Natural killer cell treated with Interleukin-12 subunit alpha and Interleukin-12 subunit beta and Interleukin-15 and Interleukin-18, amount 100 ng/mL, for 72 hours (primary cell): ENCODE results near the gene EGF. TPM values are rescaled to one million over a fixed set of nuclear protein-coding genes. Genes with fewer than 3 reads are reported as not detected.
A peak's percentile ranks its signal among the peaks of the same experiment; 100 is the strongest.
"Not testable (repeated sequence)": the region's sequence is repeated elsewhere in the genome, so short reads cannot be mapped to it uniquely, and the experiment has no call there.

Experiments
- ATAC-seq, 2 donors: fragments of 150-1000 bp; cut with Tn5 transposase in 1 of 2; sonication (Bioruptor Pico), chemical (Tn5 transposase) in 1 of 2; 2 replicates each; pipeline ENCODE4 v1.10.0; 2021
- DNase-seq: peaks from one replicate; pipeline ENCODE4 v3.0.0; 2022; ENCODE audit warnings: low spot score
- H3K27ac Mint-ChIP-seq, 2 donors: 1 replicate in 1 of 2; 2 replicates in 1 of 2; pipeline ENCODE4 v1.8.0; 2022; ENCODE audit warnings: mixed read lengths in 2 of 2, mild to moderate bottlenecking in 1 of 2, moderate library complexity in 1 of 2
- H3K27me3 Mint-ChIP-seq, 2 donors: 1 replicate in 1 of 2; 2 replicates in 1 of 2; pipeline ENCODE4 v1.8.0; 2022; ENCODE audit warnings: mixed read lengths in 2 of 2
- H3K36me3 Mint-ChIP-seq: one replicate; pipeline ENCODE4 v1.8.0; 2022; ENCODE audit warnings: mixed read lengths
- H3K4me1 Mint-ChIP-seq, 2 donors: 1 replicate in 1 of 2; 2 replicates in 1 of 2; pipeline ENCODE4 v1.8.0; 2022; ENCODE audit warnings: low read depth in 2 of 2, mixed read lengths in 2 of 2, mild to moderate bottlenecking in 1 of 2
- H3K4me3 Mint-ChIP-seq: one replicate; pipeline ENCODE4 v1.8.0; 2022; ENCODE audit warnings: mixed read lengths
- H3K9me3 Mint-ChIP-seq: 2 replicates; pipeline ENCODE4 v1.8.0; 2022; ENCODE audit warnings: mixed read lengths
- total RNA-seq, 2 donors: library from RNA; stranded (reverse); gene quantifications; one replicate each; pipeline ENCODE4 v1.2.3, GENCODE V29; 2022

The EGF gene
- total RNA-seq, 2 donors from 2014 or later: not detected

DNA sequence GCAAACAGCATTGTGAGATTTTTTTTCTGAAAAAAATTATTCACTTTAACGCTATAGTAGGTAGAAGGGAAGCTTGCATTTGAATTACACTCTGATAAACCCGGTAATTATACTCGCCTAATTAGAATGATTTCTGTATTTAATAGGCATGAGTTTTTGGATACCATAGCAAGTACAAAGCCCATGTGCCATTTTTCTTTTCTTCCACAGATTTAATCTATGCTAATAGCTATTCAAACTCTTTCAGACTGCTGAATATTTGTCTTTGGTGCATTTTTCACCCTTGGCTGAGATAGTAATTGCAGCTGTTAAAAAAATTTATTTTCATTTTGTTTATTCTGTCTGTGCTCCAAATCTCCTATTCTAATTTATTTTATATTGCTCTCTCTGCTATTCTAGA lies 113.0 kb downstream of the EGF start:
- H3K27ac Mint-ChIP-seq: no peak overlapping the region
- H3K4me3 Mint-ChIP-seq: no peak overlapping the region
- H3K36me3 Mint-ChIP-seq: peaks cover 3% of the 10 kb centered on the region
- peaks cover 3 to 13% of the 10 kb centered on the region in 2 donors for H3K27me3 Mint-ChIP-seq
- DNase-seq (no peak), ATAC-seq (no peak)
- H3K9me3 Mint-ChIP-seq: no peaks in the 10 kb centered on the region
- no peaks in the 10 kb centered on the region for H3K4me1 Mint-ChIP-seq

DNA sequence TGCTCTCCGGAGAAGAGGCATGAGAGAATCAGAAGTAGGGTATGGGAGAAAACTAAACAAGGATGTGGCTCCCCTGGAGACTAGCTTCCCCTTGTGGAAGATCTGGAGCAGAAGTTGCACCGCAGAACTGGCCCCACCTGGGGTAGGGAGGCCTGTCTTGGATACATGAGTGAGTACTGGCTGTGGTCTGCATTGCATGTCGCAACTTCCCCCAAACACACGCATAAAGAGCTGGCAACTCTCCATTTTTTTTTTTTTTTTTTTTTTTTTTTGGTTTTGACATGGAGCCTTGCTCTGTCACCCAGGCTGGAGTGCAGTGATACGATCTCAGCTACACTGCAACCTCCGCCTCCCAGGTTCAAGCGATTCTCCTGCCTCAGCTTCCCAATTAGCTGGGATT lies 119.9 kb downstream of the EGF start:
- ATAC-seq: peak; percentile 63 to 77
- Mint-ChIP-seq H3K4me1 (peaks cover 15 to 17% of the 10 kb centered on the region in 2 donors), H3K9me3 (no peaks in the 10 kb centered on the region), H3K27me3 (peaks cover 12 to 26% of the 10 kb centered on the region in 2 donors), H3K27ac (no peak overlapping the region), H3K36me3 (peaks cover 4% of the 10 kb centered on the region), H3K4me3 (no peak overlapping the region)
- no peak for DNase-seq

DNA sequence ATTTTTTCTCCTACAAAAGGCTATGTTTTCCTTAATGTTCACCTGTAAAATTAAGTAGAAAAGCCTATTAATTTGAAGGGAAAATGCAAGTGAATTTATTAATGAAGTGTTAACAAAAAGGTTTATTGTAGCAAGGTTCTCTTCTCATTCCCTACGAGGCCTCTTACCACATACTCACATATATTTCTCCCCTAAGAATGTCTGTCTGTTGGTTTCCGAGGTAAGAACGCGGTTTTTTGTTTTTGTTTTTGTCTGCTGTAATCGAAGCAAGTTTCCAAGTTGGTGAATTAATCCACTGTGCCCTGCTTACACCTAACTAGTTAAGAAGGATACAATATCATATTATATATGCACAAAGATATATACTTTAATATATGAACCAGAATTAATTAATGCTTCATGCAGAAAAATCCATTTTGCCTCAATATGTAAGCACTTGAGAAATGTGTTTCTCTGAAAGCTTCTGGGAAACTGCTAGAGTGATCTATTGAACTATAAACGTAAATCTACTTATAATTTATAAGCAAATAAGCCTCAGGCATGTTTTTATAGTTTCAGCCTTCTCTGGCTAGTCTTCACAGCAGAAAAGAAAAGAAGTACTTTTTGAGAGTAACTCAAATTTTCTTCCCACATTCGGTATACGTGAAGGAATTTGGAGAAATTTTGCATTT lies 120.8 kb downstream of the EGF start:
- H3K4me3 Mint-ChIP-seq: peak overlapping the region; percentile 31
- H3K27me3 Mint-ChIP-seq: peaks cover 12 to 26% of the 10 kb centered on the region in 2 donors
- peaks cover 4% of the 10 kb centered on the region for H3K36me3 Mint-ChIP-seq
- DNase-seq (no peak), ATAC-seq (no peak)
- no peak overlapping the region for H3K27ac Mint-ChIP-seq
- peaks cover 15 to 17% of the 10 kb centered on the region in 2 donors for H3K4me1 Mint-ChIP-seq
- no peaks in the 10 kb centered on the region for H3K9me3 Mint-ChIP-seq

DNA sequence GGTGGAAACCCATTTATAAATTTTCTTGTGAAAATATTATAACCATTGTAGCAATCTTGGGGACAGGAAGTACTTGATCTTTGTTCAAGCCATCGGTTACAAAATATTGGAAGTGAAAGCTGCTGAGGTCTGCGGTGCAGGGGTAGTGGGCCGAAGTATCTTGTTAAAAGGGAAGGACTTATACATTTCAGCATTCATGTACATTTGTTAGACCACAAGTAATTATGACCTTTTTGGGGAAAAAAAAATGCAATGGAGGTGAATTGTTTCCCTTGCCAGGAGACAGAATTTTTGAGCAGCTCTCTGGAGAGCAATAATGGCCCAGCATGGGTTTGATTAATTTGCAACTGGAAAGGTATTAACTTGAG lies 121.3 kb downstream of the EGF start:
- ATAC-seq: peak; percentile 62 to 71
- no peak for DNase-seq

DNA sequence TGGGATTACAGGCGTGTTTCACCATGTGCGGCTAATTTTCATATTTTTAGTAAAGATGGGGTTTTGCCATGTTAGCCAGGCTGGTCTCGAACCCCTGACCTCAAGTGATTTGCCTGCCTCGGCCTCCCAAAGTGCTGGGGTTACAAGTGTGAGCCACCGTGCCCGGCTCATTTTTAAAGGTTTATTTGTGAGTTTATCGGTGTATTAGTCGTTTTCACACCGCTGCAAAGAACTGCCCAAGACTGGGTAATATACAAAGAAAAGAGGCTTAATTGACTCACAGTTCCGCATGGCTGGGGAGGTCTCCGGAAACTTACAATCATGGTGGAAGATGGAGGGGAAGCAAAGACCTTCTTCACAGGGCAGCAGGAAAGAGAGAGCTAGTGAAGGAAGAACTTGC lies 126.5 kb downstream of the EGF start:
- Mint-ChIP-seq H3K4me1 (peaks cover 5 to 11% of the 10 kb centered on the region in 2 donors), H3K27me3 (peaks cover 8 to 20% of the 10 kb centered on the region in 2 donors)
- not testable (repeated sequence) for H3K4me3 Mint-ChIP-seq, H3K9me3 Mint-ChIP-seq, H3K27ac Mint-ChIP-seq, ATAC-seq, H3K36me3 Mint-ChIP-seq, DNase-seq

More for the DNA sequence above, 121.3 kb downstream of the EGF start:
- H3K4me3 Mint-ChIP-seq: peak overlapping the region; percentile 31
- peaks cover 15 to 17% of the 10 kb centered on the region in 2 donors for H3K4me1 Mint-ChIP-seq
- H3K27me3 Mint-ChIP-seq: peaks cover 12 to 26% of the 10 kb centered on the region in 2 donors
- H3K27ac Mint-ChIP-seq: no peak overlapping the region
- no peaks in the 10 kb centered on the region for H3K9me3 Mint-ChIP-seq
- peaks cover 4% of the 10 kb centered on the region for H3K36me3 Mint-ChIP-seq

DNA sequence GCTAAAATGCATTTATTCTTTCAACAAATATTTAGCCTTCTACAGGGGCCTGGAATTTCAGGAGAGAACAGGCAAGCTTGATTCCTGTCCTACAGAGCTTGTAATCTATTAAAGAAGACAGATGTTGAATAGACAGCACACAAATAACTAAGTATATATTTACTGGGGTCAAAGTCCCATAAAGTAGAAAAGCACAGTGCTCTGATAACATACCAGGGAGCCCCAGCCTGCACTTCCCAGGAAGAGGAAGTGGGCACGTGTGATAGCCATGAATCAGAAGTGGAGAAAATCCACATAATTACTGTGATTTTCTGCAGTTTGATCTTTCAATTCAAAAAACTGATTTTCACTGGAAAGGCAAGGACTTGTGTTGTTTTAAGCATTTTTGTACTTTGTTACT lies 129.1 kb downstream of the EGF start:
- no peaks in the 10 kb centered on the region for H3K9me3 Mint-ChIP-seq
- H3K4me3 Mint-ChIP-seq: no peak overlapping the region
- H3K27ac Mint-ChIP-seq: no peak overlapping the region
- peaks cover 0 to 7% of the 10 kb centered on the region in 2 donors for H3K4me1 Mint-ChIP-seq
- DNase-seq: no peak
- peaks cover 0 to 7% of the 10 kb centered on the region in 2 donors for H3K27me3 Mint-ChIP-seq
- ATAC-seq: no peak
- H3K36me3 Mint-ChIP-seq: no peaks in the 10 kb centered on the region

DNA sequence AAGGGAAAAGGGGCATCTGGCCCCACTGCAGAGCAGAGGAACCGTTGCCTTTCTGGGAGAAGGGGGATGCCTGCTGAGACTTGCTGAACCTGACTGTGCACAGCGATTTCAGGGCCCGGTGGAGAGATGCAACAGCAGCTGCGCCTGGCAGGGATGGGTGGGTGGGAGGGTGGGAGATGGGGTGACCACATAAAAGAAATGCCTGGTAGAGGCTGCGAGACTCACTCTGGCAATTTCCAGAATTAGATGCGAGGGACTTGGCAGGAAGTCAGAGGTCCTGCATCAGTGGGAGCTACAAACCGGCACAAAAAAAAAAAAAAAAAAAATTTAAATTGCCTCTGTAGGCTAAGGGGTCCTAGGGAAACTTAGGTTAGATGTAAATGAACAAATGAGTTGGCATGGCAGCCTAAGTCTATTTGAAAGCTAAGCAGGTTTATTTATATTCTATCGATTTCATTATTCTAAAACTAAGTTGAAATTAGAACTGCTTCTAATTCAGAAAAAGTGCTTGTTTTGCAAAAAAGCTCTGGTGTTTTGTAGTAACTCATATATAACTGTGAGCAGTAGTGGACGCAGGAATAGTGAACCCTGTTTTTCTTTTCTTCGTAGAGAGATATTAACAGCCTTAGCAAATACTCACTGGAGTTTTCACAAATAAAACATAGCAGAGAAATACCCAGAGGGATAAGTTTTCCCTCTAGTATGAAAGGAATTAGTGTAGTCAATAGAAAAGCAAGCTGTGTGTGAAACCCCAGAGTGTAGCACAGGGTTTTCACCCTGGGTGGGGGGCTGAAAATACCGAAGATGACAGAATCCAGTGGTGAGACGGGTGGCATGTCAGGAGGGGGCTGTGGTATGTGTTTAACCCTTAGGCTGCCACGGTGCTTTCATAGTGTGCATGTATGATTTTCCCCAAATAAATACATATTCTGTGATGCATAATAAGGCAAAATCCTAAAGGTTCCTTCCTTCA lies 130.1 kb downstream of the EGF start:
- ATAC-seq (no peak), DNase-seq (no peak)
- Mint-ChIP-seq H3K4me3 (no peak overlapping the region), H3K27me3 (no peaks in the 10 kb centered on the region), H3K36me3 (no peaks in the 10 kb centered on the region), H3K9me3 (no peaks in the 10 kb centered on the region), H3K27ac (no peak overlapping the region), H3K4me1 (peaks cover 0 to 7% of the 10 kb centered on the region in 2 donors)

DNA sequence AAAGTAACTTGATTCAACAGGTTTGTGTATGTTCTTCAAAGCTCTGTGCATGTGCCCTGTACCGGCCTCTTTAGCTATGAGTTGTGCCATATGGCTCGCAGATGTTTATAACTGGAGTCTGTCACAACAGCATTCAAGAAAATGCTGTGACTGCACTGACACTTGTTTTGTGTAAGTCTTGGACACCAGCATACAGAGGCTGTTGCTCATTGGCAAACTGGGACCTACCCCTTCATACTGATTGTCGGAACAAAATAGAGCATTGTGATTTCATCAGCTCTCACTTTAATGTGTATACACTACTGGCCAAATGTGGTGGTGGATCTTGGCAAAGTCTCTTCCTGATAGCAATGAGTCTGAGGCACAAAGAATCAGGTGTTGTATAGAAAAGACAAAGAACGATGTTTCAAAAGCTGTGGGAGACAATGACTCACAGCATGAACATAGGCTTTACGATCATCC lies 133.9 kb downstream of the EGF start:
- DNase-seq (no peak), ATAC-seq (no peak)
- H3K27ac Mint-ChIP-seq: peak overlapping the region in 1 of 2 donors; percentile 51
- no peaks in the 10 kb centered on the region for H3K9me3 Mint-ChIP-seq
- H3K4me1 Mint-ChIP-seq: peaks cover 15 to 19% of the 10 kb centered on the region in 2 donors
- no peak overlapping the region for H3K4me3 Mint-ChIP-seq
- H3K36me3 Mint-ChIP-seq: no peaks in the 10 kb centered on the region
- H3K27me3 Mint-ChIP-seq: no peaks in the 10 kb centered on the region

DNA sequence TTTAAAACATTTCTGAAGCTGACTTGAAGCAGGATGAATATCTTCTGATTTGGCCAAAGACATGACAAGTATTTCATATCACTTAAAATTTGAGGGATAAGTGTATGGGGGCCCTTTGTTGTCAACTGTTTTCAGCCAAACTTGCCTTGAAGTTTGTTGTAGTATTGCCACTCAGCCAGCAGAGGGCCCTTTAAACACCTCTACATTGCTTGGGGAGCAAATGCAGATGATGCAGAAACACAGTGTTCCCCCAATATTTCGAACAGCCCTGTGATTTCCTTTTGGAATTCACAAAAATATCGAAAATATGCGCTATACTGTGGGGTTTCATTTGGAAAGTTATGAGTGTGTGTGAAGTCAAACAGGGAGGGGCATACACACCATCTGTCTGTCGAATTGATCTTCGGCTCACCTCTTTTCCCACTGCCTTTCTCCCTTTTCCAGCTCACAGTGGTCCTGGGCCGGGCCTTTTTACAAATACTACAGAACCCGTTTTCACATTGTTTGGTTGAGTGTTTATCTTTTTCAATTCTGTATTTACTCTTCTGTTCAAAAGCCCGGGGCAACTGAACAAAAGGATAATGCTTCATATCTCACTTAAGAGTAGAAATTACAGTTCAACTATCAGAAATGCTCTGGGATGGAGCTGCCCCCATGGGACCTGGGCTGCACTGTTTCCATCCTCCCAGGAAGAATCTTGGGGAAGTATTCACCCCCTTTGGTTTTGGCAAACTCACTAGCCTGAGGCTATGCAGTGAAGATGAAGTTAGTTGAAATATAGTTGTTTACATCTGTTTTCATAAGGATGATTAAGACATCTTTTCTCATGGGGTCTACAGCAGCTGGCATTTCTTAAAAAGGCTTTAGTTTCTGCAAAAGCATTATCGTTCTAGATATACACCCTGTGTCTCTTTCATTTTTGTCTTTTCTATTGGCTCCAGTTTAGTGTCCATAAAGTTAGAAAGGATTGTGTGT lies 137.6 kb downstream of the EGF start:
- DNase-seq (no peak), ATAC-seq (peak in 1 of 2 donors; percentile 57)
- Mint-ChIP-seq H3K27ac (peak overlapping the region in 1 of 2 donors; percentile 72), H3K36me3 (peaks cover 5% of the 10 kb centered on the region), H3K27me3 (no peaks in the 10 kb centered on the region), H3K4me1 (peaks cover 31 to 34% of the 10 kb centered on the region in 2 donors), H3K4me3 (no peak overlapping the region), H3K9me3 (no peaks in the 10 kb centered on the region)

DNA sequence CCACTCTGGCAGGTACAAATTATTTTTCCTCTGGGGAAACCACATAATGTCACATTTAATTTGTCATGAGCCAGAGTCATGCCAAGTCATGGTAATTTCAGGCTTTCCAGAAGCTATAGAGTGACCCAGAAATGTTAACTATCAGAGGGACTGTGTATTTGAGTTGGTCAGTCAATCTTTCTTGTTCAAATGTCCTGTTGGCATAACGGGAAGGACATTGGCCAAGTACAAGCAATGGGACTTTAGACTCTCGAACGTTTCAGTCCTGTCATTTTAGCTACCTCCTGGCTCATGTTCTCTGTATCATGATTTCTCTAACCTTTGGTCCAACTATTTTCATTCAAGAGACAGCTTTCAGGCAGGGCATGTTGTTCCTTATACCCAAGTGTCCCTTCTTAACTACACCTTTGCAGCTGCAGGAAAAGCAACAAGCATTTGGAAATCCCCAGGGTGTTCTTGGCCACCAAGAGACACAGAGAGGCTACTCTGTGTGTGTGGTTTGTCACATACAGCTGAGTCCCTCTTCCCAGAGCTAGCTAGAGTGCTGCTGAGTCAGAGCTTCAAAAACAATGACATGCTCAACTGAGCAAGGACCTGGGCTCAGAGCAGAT lies 142.6 kb downstream of the EGF start:
- peaks cover 60 to 75% of the 10 kb centered on the region in 2 donors for H3K4me1 Mint-ChIP-seq
- H3K4me3 Mint-ChIP-seq: peak overlapping the region; percentile 63
- DNase-seq (peak; percentile 82), ATAC-seq (peak; percentile 90 to 92)
- peak overlapping the region; percentile 68 to 95 for H3K27ac Mint-ChIP-seq
- H3K27me3 Mint-ChIP-seq: no peaks in the 10 kb centered on the region
- no peaks in the 10 kb centered on the region for H3K9me3 Mint-ChIP-seq
- peaks cover 5% of the 10 kb centered on the region for H3K36me3 Mint-ChIP-seq

DNA sequence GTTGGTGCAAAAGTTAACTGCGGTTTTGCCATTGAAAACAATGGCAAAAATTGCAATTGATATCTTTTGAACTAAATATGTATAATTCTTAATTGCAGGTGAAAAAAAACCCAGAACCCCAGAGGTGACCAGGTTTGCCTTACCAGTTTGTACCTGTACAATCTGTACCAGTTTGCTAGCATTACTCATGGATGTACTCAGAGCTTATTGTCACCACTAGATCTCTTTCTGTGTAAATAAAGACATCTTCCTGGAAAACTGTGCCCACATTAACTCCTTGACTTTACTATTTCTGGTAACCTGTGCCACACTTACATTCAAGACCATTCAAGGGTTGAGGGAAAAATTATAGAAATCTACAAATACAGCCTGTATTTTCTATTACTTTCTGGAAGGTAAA lies 146.0 kb downstream of the EGF start:
- DNase-seq: no peak
- H3K27ac Mint-ChIP-seq: peak overlapping the region; percentile 78 to 92
- no peaks in the 10 kb centered on the region for H3K36me3 Mint-ChIP-seq
- H3K4me3 Mint-ChIP-seq: peak overlapping the region; percentile 67
- H3K9me3 Mint-ChIP-seq: peaks cover 3% of the 10 kb centered on the region
- H3K27me3 Mint-ChIP-seq: no peaks in the 10 kb centered on the region
- H3K4me1 Mint-ChIP-seq: peaks cover 68 to 81% of the 10 kb centered on the region in 2 donors
- ATAC-seq: no peak

DNA sequence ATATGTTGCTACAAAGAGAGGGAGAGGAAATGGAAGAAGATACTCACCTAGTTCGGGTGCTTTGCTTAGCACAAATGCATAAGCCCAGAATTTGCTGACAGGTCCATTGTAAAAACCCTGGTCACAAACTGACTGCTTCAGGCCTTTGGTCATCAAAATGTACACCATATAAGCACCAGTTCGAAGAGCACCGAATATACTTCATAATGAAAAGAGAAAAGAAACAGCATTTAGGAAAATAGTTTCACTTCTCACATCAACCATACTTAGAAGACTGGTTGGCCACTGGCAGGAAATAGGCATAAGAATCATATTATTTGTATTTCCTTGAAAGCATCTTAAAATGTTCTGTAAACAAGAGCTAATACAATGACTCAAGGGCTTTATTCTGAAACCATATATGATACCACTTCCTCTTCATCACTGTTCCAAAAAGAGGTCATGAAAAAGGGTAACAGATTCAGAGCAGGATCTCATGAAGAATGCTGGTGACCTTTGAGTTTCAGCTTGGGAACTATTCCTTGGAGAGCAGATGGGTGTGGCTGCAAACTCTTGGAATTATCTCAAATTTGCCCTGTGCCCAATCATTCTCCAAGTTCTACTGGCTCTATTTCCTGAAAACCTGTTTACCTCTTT lies 147.0 kb downstream of the EGF start:
- Mint-ChIP-seq H3K9me3 (peaks cover 3% of the 10 kb centered on the region), H3K4me3 (peak overlapping the region; percentile 67), H3K36me3 (no peaks in the 10 kb centered on the region), H3K27ac (peak overlapping the region; percentile 78 to 92), H3K27me3 (no peaks in the 10 kb centered on the region), H3K4me1 (peaks cover 63 to 74% of the 10 kb centered on the region in 2 donors)
- ATAC-seq (peak; percentile 75 to 82), DNase-seq (peak; percentile 63)
